CD4-positive, alpha-beta T cell treated with Interleukin-6 at 100 ng/mL for 8 hours (primary cell): ENCODE results near the gene GPR176.
"Not testable (repeated sequence)": the region's sequence is repeated elsewhere in the genome, so short reads cannot be mapped to it uniquely, and the experiment has no call there.

Source experiments
- DNase-seq: peaks from one replicate; pipeline ENCODE4 v3.0.0-alpha.2; 2020; ENCODE audit warnings: mixed read lengths, low spot score

The GPR176 gene

DNA sequence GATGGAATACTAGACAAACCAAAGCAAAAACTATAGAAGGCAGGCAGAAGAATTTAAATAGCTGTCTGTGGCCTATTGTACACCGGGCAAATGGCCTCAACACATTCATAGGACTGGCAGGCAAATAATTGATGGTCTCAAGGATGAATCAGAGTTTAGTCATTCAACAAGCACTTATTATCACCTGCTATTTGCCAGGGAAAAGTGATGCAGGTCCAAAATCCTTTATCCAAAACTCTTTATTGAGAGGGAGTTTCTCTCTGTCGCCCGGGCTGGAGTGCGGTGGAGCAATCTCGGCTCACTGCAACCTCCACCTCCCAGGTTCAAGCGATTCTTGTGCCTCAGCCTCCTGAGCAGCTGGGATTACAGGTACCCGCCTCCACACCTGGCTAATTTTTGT lies 16.1 kb upstream of the GPR176 start:
- no peak for DNase-seq

DNA sequence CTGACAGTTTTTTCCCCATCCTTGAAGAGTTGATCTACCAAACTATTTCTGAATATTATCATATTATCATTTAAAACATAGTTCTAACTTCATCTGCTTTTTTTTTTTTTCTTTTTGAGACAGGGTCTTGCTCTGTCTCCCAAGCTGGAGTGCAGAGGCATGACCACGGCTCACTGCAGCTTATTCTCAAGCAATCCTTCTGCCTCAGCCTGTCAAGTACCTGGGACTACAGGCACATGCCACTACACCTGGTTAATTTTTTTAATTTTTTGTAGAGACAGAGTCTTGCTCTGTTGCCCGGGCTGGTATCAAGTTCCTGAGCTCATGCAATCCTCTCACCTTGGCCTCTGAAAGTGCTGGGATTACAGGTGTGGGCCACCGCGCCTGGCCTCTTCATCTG lies 15.2 kb upstream of the GPR176 start:
- no peak for DNase-seq

DNA sequence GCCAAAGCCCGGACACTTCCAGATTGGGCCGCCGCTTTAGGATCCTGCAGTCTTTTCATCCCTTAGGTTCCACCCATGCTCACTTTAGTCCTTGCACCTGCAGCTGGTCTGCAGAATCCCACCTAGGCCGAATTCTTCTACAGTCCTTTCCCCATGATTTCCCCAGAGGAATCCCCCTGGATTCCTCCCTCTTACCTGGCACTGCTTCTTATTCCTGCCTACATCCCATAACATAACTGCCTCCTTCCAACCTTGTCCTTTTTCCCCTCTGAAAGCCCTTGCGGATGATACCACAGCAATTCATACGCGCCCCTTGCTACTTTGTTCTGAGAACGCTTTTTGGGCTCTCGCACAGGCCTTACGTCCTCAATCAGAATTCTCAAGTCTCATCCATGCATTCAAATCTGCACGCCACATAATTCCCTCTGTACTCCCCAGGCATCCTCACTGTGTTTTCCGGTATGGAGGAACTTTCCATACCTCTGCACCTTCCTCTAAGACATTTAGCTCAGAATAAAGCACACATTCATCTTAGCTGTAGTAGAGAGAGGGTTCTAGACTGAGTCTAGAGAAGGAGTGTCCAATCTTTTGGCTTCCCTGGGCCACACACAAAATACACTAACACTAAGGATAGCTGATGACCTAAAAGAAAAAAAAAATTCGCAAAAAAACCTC lies 14.5 kb upstream of the GPR176 start:
- no peak for DNase-seq

DNA sequence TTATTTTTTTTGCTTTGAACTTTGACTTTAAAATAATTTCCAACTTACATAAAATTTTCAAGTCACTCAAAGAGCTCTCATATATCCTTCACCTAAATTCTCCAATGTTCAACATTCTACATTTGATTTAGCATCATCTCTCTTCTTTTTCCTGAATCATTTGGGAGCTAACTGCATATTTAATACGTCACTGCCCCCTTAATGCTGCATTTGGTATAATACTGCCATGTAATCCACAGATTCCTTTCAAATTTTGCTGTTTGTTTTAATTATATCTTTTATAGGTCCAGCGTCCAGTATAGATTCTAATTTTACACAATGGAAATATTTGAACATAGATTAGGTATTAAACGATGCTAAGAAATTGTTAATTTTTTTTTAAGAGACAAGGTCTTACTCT lies 11.5 kb upstream of the GPR176 start:
- DNase-seq: no peak

DNA sequence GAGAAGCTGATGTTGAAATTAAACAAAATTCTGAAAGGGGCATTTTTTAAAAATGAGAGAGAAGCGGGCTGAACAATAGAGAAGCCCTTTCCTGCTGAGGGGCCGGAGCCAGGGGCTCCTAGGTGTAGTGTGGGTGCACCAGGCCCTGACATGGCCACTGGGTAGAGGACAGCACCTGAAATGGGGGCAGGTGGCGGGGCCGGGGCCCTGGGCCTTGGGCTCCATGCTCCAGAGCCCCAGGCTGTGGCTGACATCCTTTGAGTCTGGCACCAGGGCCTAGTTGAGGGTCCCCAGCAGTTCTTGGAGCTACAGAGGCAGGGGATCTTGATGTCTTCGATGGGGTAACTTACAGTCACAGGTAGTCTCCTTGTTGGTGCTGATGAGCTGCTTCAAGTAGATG lies 6.5 kb upstream of the GPR176 start:
- no peak for DNase-seq

DNA sequence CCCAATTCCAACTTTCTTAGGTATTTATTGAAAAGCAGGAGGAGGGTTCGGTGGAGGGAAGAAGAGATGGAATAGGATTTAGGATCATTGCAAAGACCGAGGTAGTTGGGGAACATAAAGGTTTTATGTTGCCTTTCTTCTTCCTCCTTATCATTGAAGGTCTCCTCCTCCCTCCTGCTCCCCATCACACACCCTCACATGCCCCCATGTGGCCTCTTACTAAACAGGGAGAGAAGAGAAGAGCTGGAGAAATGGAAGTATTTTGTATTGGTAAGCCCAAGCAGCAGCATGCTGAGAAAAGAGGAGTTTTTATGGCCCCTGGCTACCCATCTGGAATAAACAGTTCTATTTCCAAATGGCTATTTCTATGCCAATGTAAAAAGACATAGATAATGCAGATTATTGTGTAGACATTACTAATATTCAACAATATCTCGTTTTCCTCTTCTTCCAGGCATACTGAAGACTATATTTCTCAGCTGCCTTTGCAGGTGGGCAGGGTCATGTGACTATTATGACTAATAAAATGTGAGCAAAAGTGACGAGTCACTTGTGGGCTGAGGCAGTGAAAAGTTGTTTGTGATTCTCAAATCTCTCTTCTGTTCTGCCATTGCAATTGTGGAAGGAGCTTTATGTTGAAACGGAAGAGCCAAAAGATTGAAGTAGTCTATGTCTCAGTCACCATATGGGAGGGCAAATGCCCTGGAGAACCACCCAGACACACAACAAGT lies 5.2 kb upstream of the GPR176 start:
- DNase-seq: no peak

DNA sequence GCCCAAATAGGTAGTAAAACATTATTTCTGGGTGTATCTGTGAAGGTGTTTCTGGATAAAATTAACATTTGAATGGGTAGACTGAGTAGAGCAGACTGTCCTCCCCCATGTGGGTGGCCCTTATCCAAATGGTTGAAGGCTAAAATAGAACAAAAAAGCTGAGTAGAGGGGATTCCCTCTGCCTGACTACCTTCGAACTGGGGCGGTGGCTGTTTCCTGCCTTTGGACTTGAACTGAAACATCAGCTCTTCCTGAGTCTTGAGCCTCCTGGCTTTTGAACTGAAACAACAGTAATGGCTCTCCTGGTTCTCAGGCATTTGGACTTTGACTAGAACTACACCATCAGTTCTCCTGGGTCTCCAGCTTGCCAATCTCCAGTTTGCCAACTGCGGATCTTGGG lies 4.4 kb upstream of the GPR176 start:
- no peak for DNase-seq

DNA sequence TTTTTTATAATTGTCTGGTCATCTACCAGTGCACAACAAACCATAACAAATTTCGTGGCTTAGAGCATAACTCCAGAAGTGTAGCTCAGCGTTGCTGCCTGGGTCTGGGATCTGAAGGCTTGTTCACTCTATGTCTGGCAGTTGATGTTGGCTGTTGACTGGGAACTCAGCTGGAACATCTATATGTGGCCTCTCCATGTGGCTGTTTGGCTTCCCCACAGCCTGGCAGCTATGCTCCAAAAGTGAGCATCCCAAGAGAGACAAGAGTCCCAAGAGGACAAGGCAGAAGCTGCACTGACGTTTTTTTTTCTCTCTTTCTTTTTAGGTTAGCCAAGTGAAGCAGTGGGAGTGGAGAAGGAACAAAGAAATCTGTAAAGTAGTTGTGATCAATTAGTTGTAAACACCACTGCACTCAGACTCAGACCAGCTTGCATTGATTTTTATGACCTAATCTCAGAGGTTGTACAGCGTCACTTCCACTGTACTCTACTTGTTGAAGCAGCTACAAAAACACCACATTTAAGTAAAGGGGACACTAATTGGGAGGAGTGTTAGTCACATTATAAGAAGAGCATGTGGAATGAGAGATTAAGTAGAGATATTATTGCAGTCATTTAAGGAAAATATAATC lies 2.5 kb upstream of the GPR176 start:
- DNase-seq: no peak

DNA sequence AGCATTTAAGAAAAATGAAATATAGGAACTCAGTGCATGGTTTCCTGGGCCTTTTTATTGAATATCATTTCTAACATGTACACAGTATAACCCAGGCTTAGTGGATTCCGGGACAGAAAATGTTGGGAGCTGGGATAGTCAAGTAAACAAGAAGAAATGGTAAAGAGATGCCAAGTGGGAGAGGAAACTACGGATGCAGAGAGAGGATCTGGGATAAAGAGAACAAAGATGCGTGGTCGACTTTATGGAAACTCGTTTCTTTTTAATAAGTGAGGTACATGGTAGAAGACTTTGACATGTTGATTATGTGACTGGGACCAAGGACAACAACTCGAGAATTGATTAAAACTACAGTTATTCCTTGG lies 1.2 kb upstream of the GPR176 start:
- DNase-seq: no peak

DNA sequence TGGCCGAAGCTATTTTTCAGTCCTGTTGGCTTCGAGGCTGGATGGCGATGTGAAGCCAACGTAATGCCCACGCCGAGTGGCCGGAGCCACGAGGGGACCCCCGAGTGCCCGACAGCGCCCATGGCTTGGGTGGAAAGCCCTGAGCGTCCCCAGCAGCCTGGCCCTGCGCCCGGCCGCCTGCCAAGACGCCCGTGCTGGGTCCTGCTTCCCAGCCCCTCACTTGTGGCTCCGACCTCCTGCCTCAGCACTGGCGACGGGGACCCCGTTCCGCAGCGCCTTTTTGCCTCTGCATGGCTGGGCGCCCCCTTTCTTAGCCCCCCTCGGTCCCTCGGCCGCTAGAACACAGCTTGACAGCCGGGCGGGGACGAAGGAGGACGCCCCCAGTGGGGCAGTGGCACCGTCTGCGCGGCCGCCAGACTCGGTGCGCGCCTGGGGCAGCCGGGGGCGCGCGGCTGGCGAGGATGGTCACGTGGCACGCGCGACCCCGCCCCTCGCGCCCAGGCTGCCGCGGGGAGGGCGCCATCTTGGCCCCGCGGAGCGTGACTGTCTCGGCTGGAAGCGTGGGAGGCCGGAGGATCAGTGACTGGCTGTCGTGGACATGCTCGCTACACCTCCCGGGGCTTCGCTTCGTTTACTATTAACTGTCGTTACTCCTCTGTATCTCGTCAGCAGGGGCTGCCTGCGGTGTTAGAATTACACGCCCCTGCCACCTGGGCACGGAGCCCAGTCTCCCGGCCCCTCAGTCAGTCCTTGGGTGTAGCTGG lies 626 bp upstream of the GPR176 start:
- DNase-seq: peak; percentile 64

DNA sequence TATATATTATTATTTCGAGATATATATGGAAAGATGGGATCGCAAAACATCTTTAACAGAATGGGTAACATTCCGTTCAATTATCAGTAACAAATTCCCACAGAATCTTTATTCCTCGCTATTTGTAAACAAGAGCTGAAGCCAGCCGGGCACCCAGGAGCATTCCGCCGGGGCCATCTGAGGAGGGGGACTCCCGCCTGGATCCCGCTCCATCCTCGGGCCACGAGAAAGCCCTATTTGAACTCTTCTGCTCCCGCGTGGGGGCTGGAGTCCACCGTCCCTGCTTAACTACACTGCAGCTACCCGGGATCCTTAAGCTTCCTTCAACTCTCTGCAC lies 687 bp downstream of the GPR176 start:
- DNase-seq: no peak

DNA sequence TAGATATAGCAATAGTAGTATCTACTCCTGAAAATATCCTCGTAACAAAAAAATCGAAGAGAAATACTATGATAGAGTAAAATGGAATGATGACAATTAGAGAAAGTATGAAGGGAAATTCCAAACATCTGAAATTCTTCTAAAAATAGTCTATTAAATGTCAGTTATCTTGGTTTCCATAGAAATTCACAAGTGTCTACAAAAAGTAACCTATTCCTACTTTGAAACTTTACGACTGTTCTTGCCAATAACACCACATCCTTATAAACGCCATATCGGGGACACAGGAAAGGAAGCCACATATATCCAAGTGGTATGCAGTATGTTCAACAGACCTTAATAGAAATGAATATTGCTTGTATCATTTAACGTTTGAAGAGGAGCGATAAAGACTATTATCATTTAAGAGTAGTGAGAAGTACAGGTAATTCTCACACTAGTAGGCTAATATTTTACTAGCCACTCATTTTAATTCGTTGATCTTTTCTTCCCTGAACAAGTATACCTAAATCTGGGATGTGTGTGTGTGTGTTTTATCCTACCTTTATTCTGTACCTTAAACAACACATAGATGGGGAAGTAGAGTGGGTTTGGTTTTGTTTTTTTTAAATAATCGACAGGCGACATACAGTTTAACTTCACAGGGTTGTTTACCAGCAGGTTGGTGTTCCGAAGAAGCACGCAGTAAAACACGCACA lies 1.2 kb downstream of the GPR176 start:
- no peak for DNase-seq

DNA sequence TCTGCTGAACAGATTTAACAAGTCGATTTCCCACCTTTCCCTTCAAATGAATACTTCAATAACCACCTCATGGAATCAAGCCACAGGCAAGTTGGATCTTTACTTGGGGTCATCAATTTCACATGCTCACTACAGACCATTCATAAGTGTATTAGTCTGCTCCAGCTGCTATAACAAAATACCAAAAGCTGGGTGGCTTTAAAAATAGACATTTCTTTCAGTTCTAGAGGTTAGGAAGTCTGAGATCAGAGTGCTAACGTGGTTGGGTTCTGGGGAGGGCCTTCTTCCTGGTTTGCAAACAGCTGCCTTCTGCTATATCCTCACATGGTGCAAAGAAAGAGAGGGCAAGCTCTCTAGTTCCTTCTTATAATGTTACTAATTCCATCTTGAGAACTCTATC lies 5.1 kb downstream of the GPR176 start:
- DNase-seq: no peak

DNA sequence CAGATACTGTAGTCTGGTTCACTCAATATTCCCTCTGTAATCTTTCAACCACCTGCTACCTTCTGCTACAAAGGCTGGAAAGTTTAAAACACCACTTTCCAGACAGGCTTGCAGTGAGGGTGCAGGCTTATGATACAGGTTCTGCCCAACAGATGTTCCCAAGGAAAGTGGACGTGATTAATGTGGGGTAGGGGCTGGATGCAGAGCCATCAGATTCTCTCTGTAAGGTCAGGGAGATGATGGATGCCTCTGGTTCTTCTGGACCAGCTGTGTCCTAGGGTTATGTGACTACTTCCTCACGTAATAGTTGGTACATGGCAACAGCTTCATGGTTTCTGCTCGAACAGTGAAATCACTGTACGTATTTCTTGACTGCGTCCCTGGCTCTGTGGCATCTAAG lies 11.1 kb downstream of the GPR176 start:
- DNase-seq: no peak

DNA sequence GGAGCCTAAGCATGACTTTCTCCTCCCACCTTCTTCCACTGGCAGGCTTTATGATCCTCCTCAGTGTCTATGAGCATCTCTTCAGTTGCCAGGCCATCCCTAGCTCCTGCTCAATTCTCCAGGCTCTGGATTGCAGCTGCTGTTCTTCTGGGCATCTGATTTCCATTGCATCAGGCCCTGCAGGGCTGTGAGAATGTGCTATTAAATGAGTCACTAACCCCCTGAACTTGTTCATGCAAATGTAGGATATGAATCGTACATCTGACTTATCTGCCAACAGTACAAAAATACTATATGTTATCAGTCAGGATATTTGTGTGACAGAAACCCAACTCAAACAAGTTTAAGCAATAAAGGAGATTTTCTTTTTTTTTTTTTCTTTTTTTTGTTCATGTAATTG lies 11.9 kb downstream of the GPR176 start:
- DNase-seq: no peak

DNA sequence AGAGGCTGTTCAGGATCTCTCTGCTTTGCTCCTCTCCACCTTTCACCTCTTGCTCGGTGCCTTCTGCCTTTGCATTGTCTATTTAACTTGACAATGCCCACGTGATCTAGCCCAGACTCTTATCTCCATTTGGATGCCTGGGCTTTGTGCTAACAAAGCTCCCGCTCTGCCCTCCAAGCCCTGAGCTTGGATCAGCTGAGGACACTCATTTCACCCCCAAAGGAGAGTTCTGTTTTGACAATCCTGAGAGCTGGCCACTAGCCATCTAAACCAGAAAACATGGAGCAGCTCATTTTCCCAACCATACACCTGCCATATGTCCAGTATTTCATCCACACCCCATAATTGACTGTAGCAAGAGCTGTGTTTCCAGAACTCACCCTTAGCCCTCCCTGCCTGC lies 12.8 kb downstream of the GPR176 start:
- no peak for DNase-seq

DNA sequence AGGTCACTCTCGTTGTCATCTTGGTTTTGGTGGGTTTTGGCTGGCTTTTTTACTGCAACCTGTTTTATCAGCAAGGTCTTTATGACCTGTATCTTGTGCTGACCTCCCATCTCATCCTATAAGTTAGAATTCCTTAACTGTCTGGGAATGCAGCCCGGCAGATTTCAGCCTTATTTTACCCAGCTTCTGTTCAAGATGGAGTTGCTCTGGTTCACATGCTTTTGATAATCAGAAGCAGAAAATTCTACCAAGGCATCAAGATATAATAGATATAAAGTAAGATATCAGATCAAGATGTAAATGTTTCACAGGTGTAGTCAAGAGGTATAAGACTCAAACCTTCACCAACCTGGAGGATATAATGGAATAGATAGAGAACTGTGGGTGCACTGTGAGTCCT lies 16.0 kb downstream of the GPR176 start:
- DNase-seq: no peak

DNA sequence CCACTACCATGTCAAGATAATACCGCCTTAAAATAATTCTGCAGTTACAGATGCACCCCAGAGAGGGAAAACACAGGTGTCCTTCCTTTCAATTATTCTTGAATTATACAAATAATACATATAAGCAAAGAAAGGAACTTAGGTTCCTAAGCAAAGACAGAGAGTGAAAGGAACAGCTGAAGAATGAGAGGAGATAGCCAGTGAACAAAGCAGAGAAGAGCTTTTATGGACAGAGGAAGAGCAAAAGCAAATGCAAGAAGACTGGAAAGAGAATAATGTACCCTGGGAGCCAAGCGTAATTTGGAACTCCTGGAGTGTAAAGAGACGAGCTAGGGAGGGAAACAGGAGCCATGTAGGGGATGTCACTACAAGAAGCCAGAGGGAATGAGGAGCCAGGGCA lies 21.7 kb downstream of the GPR176 start:
- no peak for DNase-seq

DNA sequence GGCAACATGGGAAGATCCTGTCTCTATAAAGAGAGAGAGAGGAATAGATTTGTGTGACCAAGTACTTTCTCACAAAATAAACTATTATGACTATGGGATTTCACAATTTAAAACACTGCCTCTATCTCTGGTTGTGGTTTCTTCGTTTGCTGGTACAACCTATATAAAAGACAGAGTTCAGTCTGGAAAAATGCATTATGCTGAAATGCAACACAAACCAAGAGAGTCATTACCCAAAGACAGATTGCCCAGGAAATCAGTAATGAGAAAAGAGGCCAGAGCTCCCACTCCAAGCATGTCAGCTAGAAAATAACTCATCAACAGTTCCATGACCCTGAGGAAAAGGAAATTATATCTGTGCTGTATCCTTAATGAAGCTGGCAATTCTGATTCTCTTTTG lies 23.2 kb downstream of the GPR176 start:
- no peak for DNase-seq

DNA sequence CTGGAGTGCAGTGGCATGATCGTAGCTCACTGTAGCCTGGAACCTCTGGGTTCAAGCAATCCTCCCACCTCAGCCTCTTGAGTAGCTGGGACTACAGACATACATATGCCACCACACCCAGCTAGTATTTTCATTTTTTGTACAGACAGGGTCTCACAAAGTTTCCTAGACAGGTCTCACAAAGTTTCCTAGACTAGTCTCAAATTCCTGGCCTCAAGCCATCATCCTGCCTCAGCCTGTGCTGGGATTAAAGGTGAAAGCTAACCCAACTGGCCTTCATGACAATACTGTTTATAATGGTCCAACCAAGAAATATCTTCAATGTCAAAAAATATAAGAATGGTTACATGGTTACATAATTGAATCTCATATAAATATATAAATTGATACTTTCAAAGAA lies 24.0 kb downstream of the GPR176 start:
- no peak for DNase-seq

DNA sequence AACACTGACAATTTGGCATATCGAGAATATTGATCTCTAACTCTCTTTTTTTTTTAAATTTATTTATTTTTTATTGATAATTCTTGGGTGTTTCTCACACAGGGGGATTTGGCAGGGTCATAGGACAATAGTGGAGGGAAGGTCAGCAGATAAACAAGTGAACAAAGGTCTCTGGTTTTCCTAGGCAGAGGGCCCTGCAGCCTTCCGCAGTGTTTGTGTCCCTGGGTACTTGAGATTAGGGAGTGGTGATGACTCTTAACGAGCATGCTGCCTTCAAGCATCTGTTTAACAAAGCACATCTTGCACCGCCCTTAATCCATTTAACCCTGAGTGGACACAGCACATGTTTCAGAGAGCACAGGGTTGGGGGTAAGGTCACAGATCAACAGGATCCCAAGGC lies 27.0 kb downstream of the GPR176 start:
- DNase-seq: not testable (repeated sequence)

DNA sequence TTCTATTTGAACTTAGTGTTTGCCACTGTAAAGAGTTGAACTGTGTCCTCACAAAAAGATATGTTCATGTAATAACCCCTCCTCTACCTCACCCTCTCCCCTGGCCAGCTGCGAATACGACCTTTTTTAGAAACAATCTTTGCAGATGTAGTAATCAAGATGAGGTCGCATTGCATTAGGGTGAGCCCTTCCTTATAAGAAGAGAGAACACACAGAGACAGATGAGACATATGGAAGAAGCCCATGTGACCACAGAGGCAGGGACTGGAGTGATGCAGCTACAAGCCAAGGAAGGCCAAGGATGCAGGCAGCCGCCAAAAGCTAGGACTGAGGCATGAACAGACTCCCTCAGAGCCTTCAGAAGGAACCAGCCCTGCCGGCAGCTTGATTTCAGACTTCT lies 27.6 kb downstream of the GPR176 start:
- no peak for DNase-seq
